HepG2 (cell line): ENCODE data around the gene RBBP8. TPM values are rescaled to one million over a fixed set of nuclear protein-coding genes. Genes with fewer than 3 reads are reported as not detected.

ENCODE experiments used
- ATAC-seq: fragments of 200-7000 bp; cut with Tn5 transposase; 3 replicates; pipeline ENCODE4 v1.9.1; 2020; ENCODE audit warnings: mild to moderate bottlenecking, moderate library complexity
- BruUV-seq: library from RNA; stranded (reverse); fragments of 400-500 nt; replicated peaks from 2 replicates; lab custom pipeline; 2021; lab: Mats Ljungman, UMichigan
- CTCF ChIA-PET: fragments of 300-600 bp; formaldehyde crosslinking; extraction: SDS; loops from one replicate; lab custom pipeline; 2021; ENCODE audit warnings: low total read pairs, inconsistent platforms, low intra/inter-chr PET ratio; lab: Yijun Ruan, JAX
- POLR2A ChIA-PET: fragments of 350-600 bp; sonication (Branson Sonifier 250); formaldehyde crosslinking; loops from one replicate; lab custom pipeline; 2020; ENCODE audit warnings: antibody characterized with exemption, inconsistent platforms; lab: Yijun Ruan, JAX
- DNase-seq: peaks from one replicate; pipeline ENCODE4 v3.0.0-alpha.2; 2015; ENCODE audit warnings: low spot score
- FAIRE-seq: peaks from 3 replicates; lab custom pipeline; 2011; peaks lifted over from hg19 to GRCh38; lab: Jason Lieb, UNC
- H2AFZ ChIP-seq: one replicate; pipeline ENCODE4 v1.6.1; 2011; ENCODE audit warnings: low read length, inconsistent platforms
- H3K27ac ChIP-seq: fragments of 300-600 bp; 3 replicates; pipeline ENCODE4 v1.8.0; 2011; ENCODE audit warnings: mixed run types, mild to moderate bottlenecking, mixed read lengths, low read length, inconsistent platforms; ENCODE audit not compliant: insufficient read depth; ENCODE audit errors: extremely low read length
- H3K27me3 ChIP-seq, 2 experiments: fragments of 200-600 bp in 1 of 2; 2 replicates in 1 of 2; 3 replicates in 1 of 2; pipeline versions ENCODE4 v1.6.0 to v1.8.0; 2011; ENCODE audit warnings: low read length in 2 of 2, mild to moderate bottlenecking in 2 of 2, moderate library complexity in 2 of 2, inconsistent platforms in 1 of 2; ENCODE audit not compliant: insufficient read depth in 2 of 2, control insufficient read depth in 1 of 2
- H3K36me3 ChIP-seq, 2 experiments: fragments of 200-600 bp in 1 of 2; replicated peaks in 1 of 2; 2 replicates in 1 of 2; 3 replicates in 1 of 2; pipeline versions ENCODE4 v1.5.1 to v1.8.0; 2011; ENCODE audit warnings: low read length in 2 of 2, inconsistent platforms in 1 of 2; ENCODE audit not compliant: insufficient read depth in 2 of 2, control insufficient read depth in 1 of 2
- H3K4me1 ChIP-seq: 2 replicates; pipeline ENCODE4 v1.5.1; 2012; ENCODE audit warnings: low read length, inconsistent platforms; ENCODE audit not compliant: insufficient read depth
- H3K4me2 ChIP-seq: 2 replicates; pipeline ENCODE4 v1.6.0; 2011; ENCODE audit warnings: low read depth, low read length, inconsistent platforms
- H3K4me3 ChIP-seq, 3 experiments: fragments of 200-600 bp in 1 of 3; sonication (generic), shearing (Covaris generic) in 1 of 3; replicated peaks in 1 of 3; 2 replicates each; pipeline ENCODE4 v1.5.1; 2011 to 2016; ENCODE audit warnings: low read length in 3 of 3, inconsistent platforms in 2 of 3, low read depth in 2 of 3, mild to moderate bottlenecking in 2 of 3, control low read depth in 1 of 3, mixed read lengths in 1 of 3; ENCODE audit not compliant: insufficient read depth in 1 of 3
- H3K79me2 ChIP-seq: one replicate; pipeline ENCODE4 v1.6.1; 2011; ENCODE audit warnings: low read length, inconsistent platforms; ENCODE audit not compliant: insufficient read depth
- H3K9ac ChIP-seq: 2 replicates; pipeline ENCODE4 v1.6.0; 2011; ENCODE audit warnings: mild to moderate bottlenecking, low read depth, low read length, inconsistent platforms; ENCODE audit not compliant: insufficient read depth
- H3K9me3 ChIP-seq: 2 replicates; pipeline ENCODE4 v1.5.1; 2012; ENCODE audit warnings: mild to moderate bottlenecking, low read length
- H4K20me1 ChIP-seq: 2 replicates; pipeline ENCODE4 v1.6.0; 2011; ENCODE audit warnings: inconsistent platforms, mild to moderate bottlenecking, low read length, moderate library complexity; ENCODE audit not compliant: insufficient read depth
- AKNA ChIP-seq: sonication (generic); formaldehyde crosslinking; IDR thresholded peaks from 2 replicates; pipeline ENCODE4 v1.4.0; 2020; ENCODE audit warnings: missing genetic modification reagents, borderline replicate concordance
- CERS6 ChIP-seq: sonication (generic); formaldehyde crosslinking; IDR thresholded peaks from 2 replicates; pipeline ENCODE4 v1.5.0; 2020; ENCODE audit warnings: missing genetic modification reagents
- GTF3A ChIP-seq: sonication (generic); formaldehyde crosslinking; conservative IDR thresholded peaks from 2 replicates; pipeline ENCODE4 v1.4.0; 2020; ENCODE audit warnings: mild to moderate bottlenecking, missing genetic modification reagents
- HNRNPH1 ChIP-seq: fragments of 200-400 bp; formaldehyde crosslinking; optimal IDR thresholded peaks from 2 replicates; pipeline ENCODE3; 2017; ENCODE audit warnings: mild to moderate bottlenecking, low read depth, low read length
- PRPF4 ChIP-seq: fragments of 200-400 bp; formaldehyde crosslinking; IDR thresholded peaks from 2 replicates; pipeline ENCODE4 v1.6.1; 2016; ENCODE audit warnings: low read length, low read depth; ENCODE audit not compliant: poor library complexity, severe bottlenecking
- ZNF280B ChIP-seq: sonication (generic); formaldehyde crosslinking; IDR thresholded peaks from 2 replicates; pipeline ENCODE4 v1.5.0; 2020; ENCODE audit warnings: missing genetic modification reagents, mild to moderate bottlenecking, borderline replicate concordance
- WGBS: methylation state at CpG from one replicate; pipeline ENCODE4 v1.1.6; 2017; ENCODE audit warnings: low lambda C conversion rate; 5-methylcytosine and 5-hydroxymethylcytosine counted together
- in situ Hi-C: cut with HindIII; loops from 2 replicates; pipeline ENCODE4 v1.10.0; 2017; ENCODE audit warnings: low pct_unique_long_range_greater_than_20kb; ENCODE audit not compliant: extremely low pct_ligation_motif_present
- intact Hi-C: fragments of 100-400 bp; cut with micrococcal nuclease; formaldehyde crosslinking; loops from one replicate; pipeline ENCODE4 v1.10.0; 2022; ENCODE audit not compliant: unreplicated experiment
- polyA plus RNA-seq, 8 experiments: library from polyadenylated mRNA; depleted of rRNA in 3 of 8; stranded (reverse) in 7 of 8; unstranded in 1 of 8; fragments of >200 nt; fragmentation: Illumina TruSeq in 4 of 8; extraction: Trizol in 4 of 8; gene quantifications; 2 replicates each; pipeline versions ENCODE4 v1.2.1 to v1.2.3, GENCODE V29; 2011 to 2016; ENCODE audit warnings: low read depth in 4 of 8, missing spikeins in 1 of 8, mixed read lengths in 1 of 8; ENCODE audit not compliant: insufficient read depth in 1 of 8
- total RNA-seq, 5 experiments: library from RNA; depleted of rRNA; stranded (reverse); fragments of >200 nt; fragmentation: Illumina TruSeq; extraction: Trizol; gene quantifications; 2 replicates each; pipeline ENCODE4 v1.2.3, GENCODE V29; 2016; ENCODE audit warnings: low read depth in 1 of 5

Gene RBBP8
- total and polyA plus RNA-seq, 2 of the 13 experiments (the other 11 are each of a cell fraction or from before 2014, with no cell fraction given): 14.2 to 47.4 TPM

GRCh38 chr18:23012249-23012648, 79.1 kb downstream of the RBBP8 start:
- no TSS peak for BruUV-seq
- in situ Hi-C loops: no loop called here
- no peak overlapping the region for H3K4me2 ChIP-seq
- H3K9ac ChIP-seq: no peak overlapping the region
- WGBS: 96% methylated on average over 1 of the region's 1 CpG
- H3K4me1 ChIP-seq: no peaks in the 10 kb centered on the region
- CTCF ChIA-PET: no interaction called here
- no peak overlapping the region for H2AFZ ChIP-seq
- FAIRE-seq: no peak
- TF ChIP-seq GTF3A (CRISPR knock-in tag) (no peak), AKNA (CRISPR knock-in tag) (no peak), CERS6 (no peak), ZNF280B (CRISPR knock-in tag) (no peak), HNRNPH1 (no peak), PRPF4 (no peak)
- POLR2A ChIA-PET: no interaction called here
- intact Hi-C loops: no loop called here
- H3K27me3 ChIP-seq: no peaks in the 10 kb centered on the region; a peak in 1 of 5 replicates
- DNase-seq: no peak
- H3K9me3 ChIP-seq: no peaks in the 10 kb centered on the region
- peaks cover 0 to 4% of the 10 kb centered on the region in 2 experiments; a peak in 1 of 5 replicates for H3K36me3 ChIP-seq
- no peak overlapping the region for H3K4me3 ChIP-seq
- H3K27ac ChIP-seq: no peak overlapping the region
- ATAC-seq: no peak
- H3K79me2 ChIP-seq: no peaks in the 10 kb centered on the region
- H4K20me1 ChIP-seq: no peaks in the 10 kb centered on the region
